HG03097 (cell line): Measurements from ENCODE around the gene ZNF433.
"Not testable (repeated sequence)": the region's sequence is repeated elsewhere in the genome, so short reads cannot be mapped to it uniquely, and the experiment has no call there.

Source experiments
- ATAC-seq: cut with Tn5 transposase; IDR thresholded peaks from one replicate; pipeline ENCODE4 v1.9.1; 2021; ENCODE audit not compliant: unreplicated experiment, low FRiP score

The ZNF433 gene

GRCh38 chr19:11991921-11992320, 43.6 kb downstream of the ZNF433 start:
- not testable (repeated sequence) for ATAC-seq

DNA sequence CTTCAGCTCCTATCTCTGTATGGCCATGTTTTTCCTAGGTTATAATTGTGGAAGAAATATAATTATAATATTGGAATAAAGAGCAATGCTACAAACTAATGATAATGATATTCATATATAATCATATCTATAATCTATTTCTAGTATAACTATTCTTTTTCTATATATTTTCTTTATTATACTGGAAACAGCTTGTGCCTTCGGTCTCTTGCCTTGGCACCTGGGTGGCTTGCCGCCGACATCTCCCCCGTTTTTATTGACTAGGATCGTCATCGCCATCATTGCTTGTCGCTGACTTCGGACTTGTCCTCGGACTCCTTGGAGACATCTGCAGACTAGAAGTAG, 46.4 kb downstream of the ZNF433 start:
- ATAC-seq = no peak

DNA sequence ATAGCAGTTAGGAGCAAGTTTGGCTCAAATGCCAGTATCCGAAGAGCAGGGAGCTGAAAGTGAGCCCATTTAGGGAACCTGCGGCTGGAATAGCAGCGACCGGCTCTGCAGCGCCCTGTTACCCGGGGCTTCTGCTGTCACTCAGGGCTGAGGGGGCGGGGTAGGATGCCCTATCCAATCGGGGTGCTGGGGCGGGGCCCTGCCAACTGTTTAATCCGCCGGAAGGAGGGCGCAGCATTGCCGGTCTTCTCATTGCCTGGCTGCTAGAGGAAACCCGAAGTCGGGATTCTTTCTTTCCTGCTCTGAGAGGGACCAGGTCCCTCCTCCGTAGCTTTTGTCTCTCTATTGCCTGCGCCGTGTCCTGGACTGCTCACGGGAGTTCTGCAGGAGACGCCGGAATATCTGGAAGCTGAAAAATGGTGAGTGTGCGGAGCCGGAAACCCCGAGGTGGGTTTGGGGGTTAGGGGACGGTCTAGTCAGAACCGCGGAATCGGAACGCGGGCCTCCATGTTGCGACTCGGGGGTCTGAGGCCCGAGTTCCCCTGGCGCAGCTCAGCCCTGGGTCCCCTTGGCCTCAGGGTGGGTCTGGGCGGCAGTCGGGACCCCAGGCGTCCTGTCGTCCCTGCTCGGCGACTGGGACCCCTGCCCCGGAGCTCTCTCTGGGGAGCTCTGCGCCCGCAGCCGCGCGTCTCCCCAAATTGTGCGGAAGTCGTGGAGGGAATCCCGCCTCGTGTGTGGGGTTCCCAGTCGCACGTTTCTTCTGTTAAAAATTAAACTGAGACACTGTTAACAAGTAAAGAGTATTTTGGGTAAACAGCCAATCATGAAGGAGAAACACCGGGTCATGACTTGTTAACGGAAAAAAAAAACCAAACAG, 47.8 kb downstream of the ZNF433 start:
- peak; percentile 69 for ATAC-seq

DNA sequence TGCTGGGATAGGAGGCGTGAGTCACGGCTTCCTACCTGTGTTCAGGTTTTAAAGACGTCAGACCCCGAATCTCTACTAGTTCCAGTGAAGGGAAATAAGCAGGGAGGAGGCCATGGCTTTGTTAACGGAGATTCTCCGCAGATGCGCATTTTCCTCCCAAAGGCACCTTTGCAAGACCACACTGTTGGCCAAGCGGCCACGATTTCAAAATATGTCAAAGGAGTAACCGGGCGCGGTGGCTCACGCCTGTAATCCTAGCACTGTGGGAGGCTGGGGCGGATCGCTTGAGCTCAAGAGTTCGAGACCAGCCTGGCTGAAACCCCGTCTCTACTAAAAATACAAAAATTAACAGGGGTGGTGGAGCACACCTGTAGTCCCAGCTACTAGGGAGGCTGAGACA, 48.7 kb downstream of the ZNF433 start:
- ATAC-seq = no peak

- no peak for ATAC-seq
These were observed 50.5 kb downstream of the ZNF433 start for GRCh38 chr19:11984986-11985385.

GRCh38 chr19:11982526-11982925, 53.0 kb downstream of the ZNF433 start:
- ATAC-seq = no peak

DNA sequence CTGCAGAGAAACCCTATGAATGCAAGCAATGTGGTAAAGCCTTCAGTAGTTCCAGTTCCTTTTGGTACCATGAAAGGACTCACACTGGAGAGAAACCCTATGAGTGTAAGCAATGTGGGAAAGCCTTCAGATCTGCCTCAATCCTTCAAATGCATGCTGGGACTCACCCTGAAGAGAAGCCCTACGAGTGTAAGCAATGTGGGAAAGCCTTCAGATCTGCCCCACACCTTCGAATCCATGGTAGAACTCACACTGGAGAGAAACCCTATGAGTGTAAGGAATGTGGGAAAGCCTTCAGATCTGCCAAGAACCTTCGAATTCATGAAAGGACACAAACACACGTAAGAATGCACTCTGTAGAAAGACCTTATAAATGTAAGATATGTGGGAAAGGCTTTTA, 56.0 kb downstream of the ZNF433 start:
- no peak for ATAC-seq

DNA sequence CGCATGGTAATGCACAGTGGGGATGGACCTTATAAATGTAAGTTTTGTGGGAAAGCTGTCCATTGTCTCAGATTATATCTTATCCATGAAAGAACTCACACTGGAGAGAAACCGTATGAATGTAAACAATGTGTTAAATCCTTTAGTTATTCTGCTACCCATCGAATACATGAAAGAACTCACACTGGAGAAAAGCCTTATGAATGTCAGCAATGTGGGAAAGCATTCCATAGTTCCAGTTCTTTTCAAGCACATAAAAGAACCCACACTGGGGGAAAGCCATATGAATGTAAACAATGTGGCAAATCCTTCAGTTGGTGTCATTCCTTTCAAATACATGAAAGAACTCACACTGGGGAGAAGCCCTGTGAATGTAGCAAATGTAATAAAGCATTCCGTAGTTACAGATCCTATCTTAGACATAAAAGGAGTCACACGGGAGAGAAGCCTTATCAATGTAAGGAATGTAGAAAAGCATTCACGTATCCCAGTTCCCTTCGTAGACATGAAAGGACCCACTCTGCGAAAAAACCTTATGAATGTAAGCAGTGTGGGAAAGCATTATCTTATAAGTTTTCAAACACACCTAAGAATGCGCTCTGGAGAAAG, 56.9 kb downstream of the ZNF433 start:
- ATAC-seq = no peak

GRCh38 chr19:11973019-11973810, 62.3 kb downstream of the ZNF433 start:
- ATAC-seq = no peak

GRCh38 chr19:11971041-11971440, 64.4 kb downstream of the ZNF433 start:
- no peak for ATAC-seq

DNA sequence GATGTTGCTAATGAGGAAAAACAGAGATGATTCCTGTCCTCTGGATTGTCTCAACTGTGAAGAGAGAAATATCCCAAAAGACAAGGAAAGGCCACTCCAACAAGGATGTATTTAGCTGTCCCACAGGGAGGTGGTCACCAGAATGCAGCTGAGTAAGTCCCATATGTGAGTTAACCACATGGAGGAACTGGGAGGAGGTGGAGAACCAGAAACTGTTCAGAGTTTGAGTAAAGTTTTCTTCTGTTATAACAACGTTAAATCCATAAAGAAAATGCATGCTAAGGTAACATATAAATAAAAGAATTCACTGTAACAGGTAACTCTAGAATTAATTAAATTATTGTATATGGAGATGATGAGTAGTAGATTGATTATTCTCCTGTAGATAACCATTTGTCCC, 65.3 kb downstream of the ZNF433 start:
- ATAC-seq = no peak

GRCh38 chr19:11964858-11965645, 70.4 kb downstream of the ZNF433 start, which contains the start of gene ZNF763:
Gene ZNF763, plus strand, starts transcription at chr19:11965040. Its CDS starts 169 bp downstream, at chr19:11965209.
- peak; percentile 89 for ATAC-seq
